HCT116 (cell line): ENCODE measurements around the gene BMP15. TPM values are rescaled to one million over a fixed set of nuclear protein-coding genes. Genes with fewer than 3 reads are reported as not detected.

Source experiments
- ATAC-seq: fragments of 200-7000 bp; cut with Tn5 transposase; 2 replicates; pipeline ENCODE4 v1.9.1; 2020; ENCODE audit warnings: mild to moderate bottlenecking, moderate library complexity
- BruUV-seq: library from RNA; stranded (reverse); fragments of 400-500 nt; replicated peaks from 2 replicates; lab custom pipeline; 2021; lab: Mats Ljungman, UMichigan
- CTCF ChIA-PET: fragments of 300-600 bp; sonication (Branson Sonifier 250); formaldehyde crosslinking; loops from one replicate; lab custom pipeline; 2021; ENCODE audit warnings: antibody characterized with exemption; lab: Charles Lee
- POLR2A ChIA-PET: fragments of 300-600, 350-600 bp; sonication (Branson Sonifier 250); formaldehyde crosslinking; loops from one replicate; lab custom pipeline; 2021; ENCODE audit warnings: antibody characterized with exemption; lab: Charles Lee
- RAD21 ChIA-PET, 2 experiments: fragments of 300-600 bp; sonication (Branson Sonifier 250); formaldehyde crosslinking; loops; one replicate each; lab custom pipeline; 2023; ENCODE audit warnings: low total read pairs in 2 of 2; ENCODE audit not compliant: uncharacterized antibody in 2 of 2, unreplicated experiment in 2 of 2, low non-redundant PET in 1 of 2; lab: Charles Lee
- DNase-seq: peaks from one replicate; pipeline ENCODE4 v3.0.0-alpha.2; 2010; ENCODE audit warnings: low read depth, low spot score
- H2AFZ ChIP-seq: fragments of 200-600 bp; shearing (Covaris generic), sonication (generic); 2 replicates; pipeline ENCODE4 v1.6.1; 2017; ENCODE audit warnings: low read depth, mixed run types, mixed read lengths, antibody characterized with exemption, low read length; ENCODE audit not compliant: poor library complexity, severe bottlenecking
- H3K27ac ChIP-seq: 2 replicates; pipeline ENCODE4 v1.5.1; 2012; ENCODE audit warnings: low read depth, low read length
- H3K27me3 ChIP-seq: fragments of 200-600 bp; sonication (generic); 2 replicates; pipeline ENCODE4 v1.6.1; 2016; ENCODE audit warnings: mixed run types, low read length, mixed read lengths; ENCODE audit not compliant: insufficient read depth
- H3K36me3 ChIP-seq, 2 experiments: fragments of 200-500 bp in 1 of 2; fragments of 200-600 bp in 1 of 2; sonication (Bioruptor generic) in 1 of 2; sonication (generic) in 1 of 2; 2 replicates each; pipeline versions ENCODE4 v1.5.1 to v1.6.1; 2014 to 2016; ENCODE audit warnings: low read length in 2 of 2, inconsistent platforms in 1 of 2, mixed read lengths in 1 of 2, mixed run types in 1 of 2; ENCODE audit not compliant: insufficient read depth in 2 of 2, control insufficient read depth in 1 of 2
- H3K4me1 ChIP-seq, 2 experiments: fragments of 200-600 bp in 1 of 2; sonication (generic) in 1 of 2; 2 replicates each; pipeline versions ENCODE4 v1.5.1 to v1.6.1; 2012 to 2017; ENCODE audit warnings: low read length in 2 of 2, inconsistent platforms in 1 of 2, mild to moderate bottlenecking in 1 of 2, mixed read lengths in 1 of 2, mixed run types in 1 of 2, moderate library complexity in 1 of 2; ENCODE audit not compliant: insufficient read depth in 2 of 2, control insufficient read depth in 1 of 2
- H3K4me2 ChIP-seq: fragments of 200-600 bp; sonication (generic); 2 replicates; pipeline ENCODE4 v1.6.1; 2017; ENCODE audit warnings: mixed run types, low read length, mixed read lengths
- H3K4me3 ChIP-seq, 2 experiments: fragments of 200-600 bp in 1 of 2; sonication (generic) in 1 of 2; replicated peaks in 1 of 2; 2 replicates each; pipeline ENCODE4 v1.5.1; 2011 to 2016; ENCODE audit warnings: low read length in 2 of 2, control low read depth in 1 of 2, low read depth in 1 of 2, mild to moderate bottlenecking in 1 of 2, mixed read lengths in 1 of 2, mixed run types in 1 of 2
- H3K79me2 ChIP-seq: fragments of 200-600 bp; sonication (generic); 2 replicates; pipeline ENCODE4 v1.6.1; 2017; ENCODE audit warnings: mild to moderate bottlenecking, mixed run types, low read length, moderate library complexity, mixed read lengths; ENCODE audit not compliant: insufficient read depth
- H3K9ac ChIP-seq: fragments of 200-600 bp; sonication (generic); 2 replicates; pipeline ENCODE4 v1.6.1; 2016; ENCODE audit warnings: low read length, mixed read lengths
- H3K9me2 ChIP-seq: fragments of 200-600 bp; sonication (generic), shearing (Covaris generic); 2 replicates; pipeline ENCODE4 v1.6.1; 2017; ENCODE audit warnings: mixed run types, mild to moderate bottlenecking, moderate library complexity; ENCODE audit not compliant: insufficient read depth
- H3K9me3 ChIP-seq, 2 experiments: fragments of 200-500 bp in 1 of 2; fragments of 200-600 bp in 1 of 2; sonication (Bioruptor generic) in 1 of 2; sonication (generic) in 1 of 2; 2 replicates each; pipeline ENCODE4 v1.6.1; 2014 to 2017; ENCODE audit warnings: low read length in 2 of 2, mixed read lengths in 2 of 2, inconsistent platforms in 1 of 2, low read depth in 1 of 2, mild to moderate bottlenecking in 1 of 2, mixed run types in 1 of 2, moderate library complexity in 1 of 2; ENCODE audit not compliant: control insufficient read depth in 1 of 2, insufficient read depth in 1 of 2
- H4K20me1 ChIP-seq: fragments of 200-600 bp; sonication (generic), shearing (Covaris generic); 2 replicates; pipeline ENCODE4 v1.6.1; 2017; ENCODE audit warnings: mixed run types, mild to moderate bottlenecking, moderate library complexity; ENCODE audit not compliant: insufficient read depth
- ATF3 ChIP-seq: IDR thresholded peaks from 2 replicates; pipeline ENCODE4 v1.6.1; 2012
- CEBPB ChIP-seq: IDR thresholded peaks from 2 replicates; pipeline ENCODE4 v1.6.1; 2012; ENCODE audit warnings: low read depth
- CTCF ChIP-seq, 3 experiments: fragments of 200-600 bp in 1 of 3; sonication (generic) in 1 of 3; IDR thresholded peaks in 2 of 3; conservative IDR thresholded peaks in 1 of 3; 2 replicates each; pipeline ENCODE4 v1.5.1; 2012 to 2017; ENCODE audit warnings: low read depth in 2 of 3, low read length in 2 of 3, antibody characterized with exemption in 1 of 3, borderline replicate concordance in 1 of 3, control low read depth in 1 of 3, mild to moderate bottlenecking in 1 of 3, mixed read lengths in 1 of 3, mixed run types in 1 of 3, moderate library complexity in 1 of 3; ENCODE audit not compliant: insufficient read depth in 1 of 3
- ELF1 ChIP-seq: IDR thresholded peaks from 2 replicates; pipeline ENCODE4 v1.6.1; 2012; ENCODE audit warnings: low read depth, borderline replicate concordance
- FOSL1 ChIP-seq: IDR thresholded peaks from 2 replicates; pipeline ENCODE4 v1.6.1; 2012; ENCODE audit warnings: low read depth
- SIN3A ChIP-seq: IDR thresholded peaks from 2 replicates; pipeline ENCODE4 v1.6.1; 2012; ENCODE audit warnings: low read depth
- TCF7L2 ChIP-seq: IDR thresholded peaks from 2 replicates; pipeline ENCODE4 v1.7.0; 2011; ENCODE audit warnings: borderline replicate concordance, inconsistent platforms; ENCODE audit not compliant: insufficient read depth, insufficient read length; ENCODE audit errors: extremely low read depth
- YY1 ChIP-seq: IDR thresholded peaks from 2 replicates; pipeline ENCODE4 v1.6.1; 2011; ENCODE audit warnings: low read length, low read depth, moderate library complexity, mild to moderate bottlenecking; ENCODE audit not compliant: insufficient replicate concordance; ENCODE audit errors: extremely low read depth
- ZFX ChIP-seq: fragments of 450-650 bp; IDR thresholded peaks from 2 replicates; pipeline ENCODE4 v1.6.1; 2017
- intact Hi-C: fragments of 100-400 bp; cut with micrococcal nuclease; formaldehyde crosslinking; loops from 2 replicates; pipeline ENCODE4 v1.10.0; 2022
- total RNA-seq: library from RNA; stranded (reverse); gene quantifications from one replicate; pipeline ENCODE4 v1.2.1, GENCODE V29; 2021; ENCODE audit not compliant: unreplicated experiment

The BMP15 gene
- total RNA-seq, 1 experiment from 2014 or later: not detected

- no peak for DNase-seq
- H3K27ac ChIP-seq: no peak overlapping the region
- intact Hi-C loops: no loop called here
- no peaks in the 10 kb centered on the region for H4K20me1 ChIP-seq
- TF ChIP-seq FOSL1 (no peak), SIN3A (no peak), ATF3 (no peak), CTCF (IDR thresholded peaks at IDR 0.05 in 2 of 3, conservative IDR thresholded peaks at IDR 0.05 in 1 of 3; ENCODE audit: borderline replicate concordance in 1 of 3, insufficient read depth in 1 of 3, low read depth in 2 of 3, low read length in 2 of 3) (no peak), TCF7L2 (no peak), CEBPB (no peak), ZFX (no peak), YY1 (no peak), ELF1 (no peak)
- TF ChIP-seq, all 23 proteins: peak for 0
- no peaks in the 10 kb centered on the region for H3K4me1 ChIP-seq
- ChIA-PET RAD21 (no interaction called here), CTCF (no interaction called here), POLR2A (no interaction called here)
- H3K4me3 ChIP-seq: no peak overlapping the region
- no peaks in the 10 kb centered on the region for H3K79me2 ChIP-seq
- no peak overlapping the region for H2AFZ ChIP-seq
- H3K9me3 ChIP-seq: no peaks in the 10 kb centered on the region
- H3K9me2 ChIP-seq: no peaks in the 10 kb centered on the region
- no peak overlapping the region for H3K9ac ChIP-seq
- H3K36me3 ChIP-seq: no peaks in the 10 kb centered on the region
- no peak for ATAC-seq
- no TSS peak for BruUV-seq
- H3K27me3 ChIP-seq: no peaks in the 10 kb centered on the region
- no peak overlapping the region for H3K4me2 ChIP-seq
These were observed 41.9 kb downstream of the BMP15 start for GRCh38 chrX:50952406-50952805.
